ENCODE measurements around the gene SFXN3. TPM values are rescaled to one million over a fixed set of nuclear protein-coding genes. Genes with fewer than 3 reads are reported as not detected.

The SFXN3 gene
- total RNA-seq, 3 donors from 2014 or later (not counting 1 experiment from before 2014, with no cell fraction given), result 59.7 to 74.5 (median 68.9) TPM

- no peaks in the 10 kb centered on the region for H3K4me1 ChIP-seq (ENCODE audit: control insufficient read depth, insufficient read depth, low read length)
- Mint-ChIP-seq H3K36me3 (no peaks in the 10 kb centered on the region), H3K27me3 (ENCODE audit: low read depth in 2 of 2) (peaks cover 51 to 73% of the 10 kb centered on the region in 2 donors), H3K9me3 (no peaks in the 10 kb centered on the region), H3K27ac (no peak overlapping the region), H3K4me1 (no peaks in the 10 kb centered on the region), H3K4me3 (no peak overlapping the region)
- H3K27me3 ChIP-seq (ENCODE audit: control insufficient read depth, insufficient read depth, low read length), result peaks cover 7% of the 10 kb centered on the region
- no peaks in the 10 kb centered on the region for H3K36me3 ChIP-seq (ENCODE audit: control insufficient read depth, insufficient read depth, low read length)
- H3K27ac ChIP-seq (ENCODE audit: low read length), result no peak overlapping the region
- ATAC-seq (no peak), DNase-seq (no peak)
- H3K4me3 ChIP-seq (ENCODE audit: low read length), result no peak overlapping the region
- no peaks in the 10 kb centered on the region for H3K9me3 ChIP-seq (ENCODE audit: control insufficient read depth, insufficient read depth, low read length)
- intact Hi-C loops (cut with micrococcal nuclease), result no loop called here
- WGBS (ENCODE audit: insufficient coverage), result 23% methylated on average over 14 of the region's 14 CpGs
- no peak for TF ChIP-seq CTCF (IDR thresholded peaks at IDR 0.05)
Observed at GRCh38 chr10:101087965-101088364, 56.9 kb downstream of the SFXN3 start.

- Mint-ChIP-seq H3K4me3 (no peak overlapping the region), H3K27me3 (ENCODE audit: low read depth in 2 of 2) (peaks cover 51 to 67% of the 10 kb centered on the region in 2 donors), H3K9me3 (no peaks in the 10 kb centered on the region), H3K27ac (no peak overlapping the region), H3K4me1 (no peaks in the 10 kb centered on the region), H3K36me3 (no peaks in the 10 kb centered on the region)
- H3K9me3 ChIP-seq (ENCODE audit: control insufficient read depth, insufficient read depth, low read length), result no peaks in the 10 kb centered on the region
- no peak overlapping the region for H3K27ac ChIP-seq (ENCODE audit: low read length)
- intact Hi-C loops (cut with micrococcal nuclease), result no loop called here
- H3K27me3 ChIP-seq (ENCODE audit: control insufficient read depth, insufficient read depth, low read length), result peaks cover 7% of the 10 kb centered on the region
- no peaks in the 10 kb centered on the region for H3K4me1 ChIP-seq (ENCODE audit: control insufficient read depth, insufficient read depth, low read length)
- ATAC-seq, result no peak
- no peak overlapping the region for H3K4me3 ChIP-seq (ENCODE audit: low read length)
- no peak for TF ChIP-seq CTCF (IDR thresholded peaks at IDR 0.05)
- 82% methylated on average over 11 of the region's 11 CpGs for WGBS (ENCODE audit: insufficient coverage)
- no peak for DNase-seq
- H3K36me3 ChIP-seq (ENCODE audit: control insufficient read depth, insufficient read depth, low read length), result no peaks in the 10 kb centered on the region
Observed at GRCh38 chr10:101089520-101090299, 58.7 kb downstream of the SFXN3 start.

- 90% methylated on average over 4 of the region's 5 CpGs for WGBS (ENCODE audit: insufficient coverage)
- ATAC-seq (no peak), DNase-seq (no peak)
- H3K27ac ChIP-seq (ENCODE audit: low read length), result no peak overlapping the region
- peaks cover 7% of the 10 kb centered on the region for H3K27me3 ChIP-seq (ENCODE audit: control insufficient read depth, insufficient read depth, low read length)
- H3K9me3 Mint-ChIP-seq, result no peaks in the 10 kb centered on the region
- intact Hi-C loops (cut with micrococcal nuclease), result no loop called here
- no peak overlapping the region for H3K27ac Mint-ChIP-seq
- H3K4me1 ChIP-seq (ENCODE audit: control insufficient read depth, insufficient read depth, low read length), result no peaks in the 10 kb centered on the region
- no peak overlapping the region for H3K4me3 Mint-ChIP-seq
- peaks cover 51 to 67% of the 10 kb centered on the region in 2 donors for H3K27me3 Mint-ChIP-seq (ENCODE audit: low read depth in 2 of 2)
- H3K36me3 Mint-ChIP-seq, result no peaks in the 10 kb centered on the region
- no peak for TF ChIP-seq CTCF (IDR thresholded peaks at IDR 0.05)
- peaks cover 0 to 2% of the 10 kb centered on the region in 2 donors for H3K4me1 Mint-ChIP-seq
- no peaks in the 10 kb centered on the region for H3K9me3 ChIP-seq (ENCODE audit: control insufficient read depth, insufficient read depth, low read length)
- no peaks in the 10 kb centered on the region for H3K36me3 ChIP-seq (ENCODE audit: control insufficient read depth, insufficient read depth, low read length)
- no peak overlapping the region for H3K4me3 ChIP-seq (ENCODE audit: low read length)
Observed at GRCh38 chr10:101090597-101090996, 59.6 kb downstream of the SFXN3 start.

Other genes starting within 250 kb of the SFXN3 start
- gene SLF2, start 118.3 kb upstream of the SFXN3 start, total RNA-seq, result 10 to 100 TPM; 24.2 to 35.4 (median 30.9) TPM
- gene SEMA4G, start 61.7 kb upstream of the SFXN3 start, total RNA-seq, result 1 to 10 TPM in 1 of 3 donors, under 1 TPM in 1, not detected in 1; 0.53 to 1.7 TPM
- 10 to 100 TPM; 27.2 to 42.0 (median 33.1) TPM for gene MRPL43, start 43.7 kb upstream of the SFXN3 start, total RNA-seq
- 1 to 10 TPM; 2.2 to 3.6 (median 3.3) TPM for gene TWNK, start 43.7 kb upstream of the SFXN3 start, total RNA-seq
- 10 to 100 TPM in 2 of 3 donors, 1 to 10 TPM in 1; 8.0 to 16.1 (median 11.7) TPM for gene LZTS2, start 31.4 kb upstream of the SFXN3 start, total RNA-seq
- gene PDZD7, start 105 bp upstream of the SFXN3 start, total RNA-seq, result 1 to 10 TPM in 1 of 3 donors, under 1 TPM in 2; 0.35 to 1.2 (median 0.52) TPM
- gene KAZALD1, start 30.8 kb downstream of the SFXN3 start, total RNA-seq, result under 1 TPM in 1 of 3 donors, not detected in 2; 0.49 TPM
- gene TLX1, start 100.1 kb downstream of the SFXN3 start, total RNA-seq, result not detected
- gene LBX1, start 198.2 kb downstream of the SFXN3 start, total RNA-seq, result not detected